Measurements from ENCODE around the gene SAP30BP. TPM values are rescaled to one million over a fixed set of nuclear protein-coding genes. Genes with fewer than 3 reads are reported as not detected.

The SAP30BP gene
- total RNA-seq, 1 experiment from 2014 or later, result 162 TPM

DNA sequence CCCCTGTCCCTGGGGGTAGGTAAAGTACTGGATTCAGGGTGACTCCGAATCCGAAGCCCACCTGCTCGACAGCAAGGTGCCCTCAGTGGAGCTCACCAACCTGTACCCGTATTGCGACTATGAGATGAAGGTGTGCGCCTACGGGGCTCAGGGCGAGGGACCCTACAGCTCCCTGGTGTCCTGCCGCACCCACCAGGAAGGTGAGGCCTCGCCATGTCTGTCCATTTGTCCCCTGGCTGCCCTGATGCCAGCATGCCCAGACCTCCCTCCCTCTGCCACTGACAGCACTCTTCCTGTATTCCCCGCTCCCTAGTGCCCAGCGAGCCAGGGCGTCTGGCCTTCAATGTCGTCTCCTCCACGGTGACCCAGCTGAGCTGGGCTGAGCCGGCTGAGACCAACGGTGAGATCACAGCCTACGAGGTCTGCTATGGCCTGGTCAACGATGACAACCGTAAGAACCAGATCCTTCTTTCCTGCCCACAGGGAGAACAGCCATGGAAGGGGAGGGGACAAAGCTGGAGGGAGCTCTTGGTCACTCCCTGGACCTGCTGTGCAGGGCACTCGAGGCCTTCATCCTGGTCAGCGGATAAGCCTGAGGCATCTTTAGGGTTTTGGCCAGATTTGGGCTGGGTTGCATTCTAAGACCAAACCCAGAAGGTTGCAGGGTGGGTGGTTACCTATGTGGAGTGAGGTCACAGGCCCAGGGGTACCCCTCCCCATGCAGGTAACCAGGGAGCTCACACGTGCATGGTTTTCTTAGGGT, 83.7 kb downstream of the SAP30BP start:
- no peak for DNase-seq (ENCODE audit: low spot score)
- in situ Hi-C loops (cut with HindIII; ENCODE audit: low sequenced_read_pairs), result no loop called here

DNA sequence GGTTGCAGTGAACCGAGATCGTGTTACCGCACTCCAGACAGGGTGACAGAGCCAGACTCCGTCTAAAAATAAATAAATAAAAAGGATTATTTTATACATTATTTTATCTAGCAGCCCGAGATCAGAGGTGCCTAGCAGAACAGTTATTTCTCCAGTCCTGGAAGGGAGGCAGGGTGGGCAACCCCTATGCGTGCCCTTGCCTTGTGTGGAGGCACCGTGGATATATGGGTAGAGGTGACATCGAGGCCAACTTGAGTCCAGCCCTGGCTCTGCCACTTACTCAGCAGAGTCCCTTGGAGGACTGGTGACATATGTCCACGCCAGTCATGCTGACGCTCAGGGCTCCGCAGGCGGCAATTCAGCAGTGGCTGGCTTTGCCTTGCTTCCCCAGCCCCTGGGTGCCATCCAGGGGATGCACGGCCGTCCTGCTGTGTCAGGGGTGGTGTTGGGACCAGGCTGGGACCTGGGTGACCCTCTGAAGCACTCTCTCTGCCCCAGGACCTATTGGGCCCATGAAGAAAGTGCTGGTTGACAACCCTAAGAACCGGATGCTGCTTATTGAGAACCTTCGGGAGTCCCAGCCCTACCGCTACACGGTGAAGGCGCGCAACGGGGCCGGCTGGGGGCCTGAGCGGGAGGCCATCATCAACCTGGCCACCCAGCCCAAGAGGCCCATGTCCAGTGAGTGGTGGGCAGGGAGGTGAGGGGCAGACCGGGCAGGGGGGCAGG, 84.7 kb downstream of the SAP30BP start:
- in situ Hi-C loops (cut with HindIII; ENCODE audit: low sequenced_read_pairs), result no loop called here
- no peak for DNase-seq (ENCODE audit: low spot score)

DNA sequence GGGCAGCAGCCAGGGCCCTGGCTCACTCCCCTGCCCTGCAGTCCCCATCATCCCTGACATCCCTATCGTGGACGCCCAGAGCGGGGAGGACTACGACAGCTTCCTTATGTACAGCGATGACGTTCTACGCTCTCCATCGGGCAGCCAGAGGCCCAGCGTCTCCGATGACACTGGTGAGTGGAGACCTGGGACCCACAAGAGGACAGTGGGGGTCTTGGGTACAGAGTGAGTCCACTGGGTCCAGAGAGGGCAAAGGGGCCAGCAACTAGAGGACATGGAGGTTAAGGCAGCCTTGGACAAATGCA, 85.2 kb downstream of the SAP30BP start:
- in situ Hi-C loops (cut with HindIII; ENCODE audit: low sequenced_read_pairs), result no loop called here
- DNase-seq (ENCODE audit: low spot score), result no peak

DNA sequence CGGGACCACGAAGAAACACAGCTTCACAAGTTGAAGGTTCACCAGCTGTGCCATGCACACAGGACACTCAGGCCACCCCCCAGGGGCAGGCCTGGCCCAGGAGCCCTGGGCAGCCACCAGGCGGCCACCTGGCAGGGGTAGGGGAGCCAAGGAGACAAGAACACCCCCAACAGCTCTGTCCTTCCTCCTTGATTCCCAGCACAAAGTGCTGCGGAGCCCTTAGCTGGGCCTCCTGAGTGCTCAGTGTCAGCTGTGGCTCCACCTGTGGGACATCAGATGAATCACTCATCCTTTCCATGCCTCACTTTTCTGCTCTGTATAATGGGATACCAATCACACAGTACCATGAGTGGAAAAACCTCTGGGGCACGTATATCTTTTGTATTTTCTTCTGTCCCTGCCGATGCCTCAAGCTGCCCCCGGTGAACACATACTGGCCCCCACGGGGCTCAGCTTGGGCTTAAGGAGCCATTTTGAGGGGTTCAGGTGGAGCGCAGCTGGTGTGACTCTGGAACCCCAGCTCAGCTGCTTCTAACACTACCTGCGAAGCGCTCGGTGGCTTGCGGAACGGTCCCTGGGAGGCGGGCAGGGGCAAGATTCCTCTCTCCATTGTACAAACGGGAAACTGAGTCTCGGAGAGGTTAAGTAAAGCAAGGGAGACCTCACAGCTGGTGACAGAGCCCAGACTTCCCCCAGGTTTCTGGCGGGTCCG, 85.8 kb downstream of the SAP30BP start:
- in situ Hi-C loops (cut with HindIII; ENCODE audit: low sequenced_read_pairs), result no loop called here
- DNase-seq (ENCODE audit: low spot score), result no peak

DNA sequence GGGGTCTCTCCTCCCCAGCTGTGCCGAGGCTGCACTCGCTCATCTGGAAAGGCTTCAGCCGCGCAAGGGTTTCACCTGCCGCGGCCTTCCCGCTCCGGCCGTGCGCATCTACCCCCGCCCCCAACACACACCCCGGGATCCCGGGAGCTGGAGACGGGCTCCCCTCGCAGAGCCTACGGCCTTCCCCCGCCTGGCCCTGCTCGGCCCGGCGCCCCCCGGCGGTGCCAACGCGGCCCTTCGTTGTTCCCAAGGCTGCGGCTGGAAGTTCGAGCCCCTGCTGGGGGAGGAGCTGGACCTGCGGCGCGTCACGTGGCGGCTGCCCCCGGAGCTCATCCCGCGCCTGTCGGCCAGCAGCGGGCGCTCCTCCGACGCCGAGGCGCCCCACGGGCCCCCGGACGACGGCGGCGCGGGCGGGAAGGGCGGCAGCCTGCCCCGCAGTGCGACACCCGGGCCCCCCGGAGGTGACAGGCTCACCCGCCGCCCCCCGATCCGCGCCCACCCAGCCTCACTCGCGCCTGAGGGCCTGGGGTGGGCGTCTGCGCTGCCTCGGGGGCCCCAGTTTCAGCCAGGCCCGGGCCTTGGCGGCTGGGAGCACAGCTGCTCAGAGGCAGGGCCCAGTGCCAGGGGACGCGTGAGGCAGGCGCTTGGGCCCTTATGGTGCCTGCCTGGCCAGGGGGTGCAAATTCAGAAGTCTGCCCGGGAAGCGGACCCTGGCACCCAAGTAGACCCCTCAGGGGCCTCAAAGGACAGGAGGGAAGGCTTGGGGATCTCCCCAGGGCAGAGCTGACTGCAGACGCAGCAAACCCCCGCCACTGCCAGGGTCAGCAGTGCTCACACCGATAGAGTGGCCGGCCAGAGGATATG, 86.6 kb downstream of the SAP30BP start:
- DNase-seq (ENCODE audit: low spot score), result peak; percentile 58
- in situ Hi-C loops (cut with HindIII; ENCODE audit: low sequenced_read_pairs), result no loop called here

DNA sequence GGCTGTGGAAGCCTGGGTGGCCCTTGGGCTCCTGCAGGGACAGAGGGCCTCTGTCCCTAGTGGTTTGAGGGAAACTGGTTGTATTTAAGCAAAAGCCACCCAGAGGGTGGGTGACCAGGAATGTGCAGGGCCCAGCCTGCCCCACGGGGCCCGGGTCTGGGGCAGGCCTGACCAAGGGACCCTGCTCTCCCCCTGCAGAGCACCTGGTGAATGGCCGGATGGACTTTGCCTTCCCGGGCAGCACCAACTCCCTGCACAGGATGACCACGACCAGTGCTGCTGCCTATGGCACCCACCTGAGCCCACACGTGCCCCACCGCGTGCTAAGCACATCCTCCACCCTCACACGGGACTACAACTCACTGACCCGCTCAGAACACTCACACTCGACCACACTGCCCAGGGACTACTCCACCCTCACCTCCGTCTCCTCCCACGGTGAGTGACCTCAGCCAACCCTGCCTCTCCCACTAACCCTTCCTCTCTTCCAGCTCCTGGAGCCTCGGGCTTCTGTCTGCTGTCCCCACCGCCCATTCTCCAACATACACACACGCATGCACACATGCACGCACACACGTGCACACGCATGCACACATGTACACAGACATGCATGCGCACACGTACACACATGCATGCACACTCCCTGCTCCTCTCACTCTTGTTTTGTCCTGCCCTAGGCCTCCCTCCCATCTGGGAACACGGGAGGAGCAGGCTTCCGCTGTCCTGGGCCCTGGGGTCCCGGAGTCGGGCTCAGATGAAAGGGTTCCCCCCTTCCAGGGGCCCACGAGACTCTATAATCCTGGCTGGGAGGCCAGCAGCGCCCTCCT, 87.5 kb downstream of the SAP30BP start:
- in situ Hi-C loops (cut with HindIII; ENCODE audit: low sequenced_read_pairs), result no loop called here
- no peak for DNase-seq (ENCODE audit: low spot score)

DNA sequence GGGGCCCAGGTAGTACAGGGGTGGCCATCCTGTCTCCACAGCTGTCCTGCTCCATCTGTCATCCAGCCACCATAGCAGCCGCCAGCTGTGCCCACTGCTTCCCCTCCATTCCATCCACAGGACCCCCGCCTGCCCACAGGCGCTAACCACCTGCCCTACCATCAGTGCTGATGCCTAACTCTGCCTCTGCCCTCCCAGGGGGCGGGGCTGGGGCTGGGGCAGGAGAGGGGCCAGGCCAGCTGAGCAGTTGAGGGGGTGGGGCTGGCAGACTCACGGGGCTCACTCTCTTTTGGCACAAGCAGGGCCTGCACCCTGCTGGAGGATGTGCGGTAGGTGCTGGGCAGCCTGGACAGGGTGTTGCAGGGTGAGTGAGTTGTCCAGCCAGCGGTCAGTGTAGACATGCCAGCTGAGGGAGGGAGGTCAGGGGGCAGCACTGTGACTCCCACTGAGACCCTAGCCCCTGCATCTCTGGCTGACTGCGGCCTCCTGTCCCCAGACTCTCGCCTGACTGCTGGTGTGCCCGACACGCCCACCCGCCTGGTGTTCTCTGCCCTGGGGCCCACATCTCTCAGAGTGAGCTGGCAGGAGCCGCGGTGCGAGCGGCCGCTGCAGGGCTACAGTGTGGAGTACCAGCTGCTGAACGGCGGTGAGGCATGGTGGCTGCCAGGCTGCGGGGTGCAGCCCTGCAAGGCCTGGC, 88.2 kb downstream of the SAP30BP start:
- DNase-seq (ENCODE audit: low spot score), result no peak
- in situ Hi-C loops (cut with HindIII; ENCODE audit: low sequenced_read_pairs), result no loop called here

DNA sequence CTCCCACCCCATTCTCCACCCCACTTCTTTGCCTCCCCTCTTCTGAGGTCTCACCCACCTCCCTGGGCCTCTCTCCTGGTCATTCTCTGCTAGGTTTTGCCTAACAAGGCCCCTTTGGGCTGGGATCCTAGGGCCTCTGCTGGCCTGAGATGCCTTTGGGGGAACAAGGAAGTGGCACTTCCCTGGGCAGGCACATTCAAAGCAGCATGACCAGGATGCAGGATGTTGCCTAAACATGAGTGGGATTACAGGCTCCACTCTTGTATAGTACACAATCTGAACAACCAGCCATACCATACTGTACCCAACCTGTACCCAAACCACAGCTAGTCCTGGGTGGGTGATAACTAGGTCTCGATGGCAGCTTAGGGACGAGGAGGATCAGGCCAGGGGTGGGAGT, 88.9 kb downstream of the SAP30BP start:
- in situ Hi-C loops (cut with HindIII; ENCODE audit: low sequenced_read_pairs), result no loop called here
- DNase-seq (ENCODE audit: low spot score), result no peak

DNA sequence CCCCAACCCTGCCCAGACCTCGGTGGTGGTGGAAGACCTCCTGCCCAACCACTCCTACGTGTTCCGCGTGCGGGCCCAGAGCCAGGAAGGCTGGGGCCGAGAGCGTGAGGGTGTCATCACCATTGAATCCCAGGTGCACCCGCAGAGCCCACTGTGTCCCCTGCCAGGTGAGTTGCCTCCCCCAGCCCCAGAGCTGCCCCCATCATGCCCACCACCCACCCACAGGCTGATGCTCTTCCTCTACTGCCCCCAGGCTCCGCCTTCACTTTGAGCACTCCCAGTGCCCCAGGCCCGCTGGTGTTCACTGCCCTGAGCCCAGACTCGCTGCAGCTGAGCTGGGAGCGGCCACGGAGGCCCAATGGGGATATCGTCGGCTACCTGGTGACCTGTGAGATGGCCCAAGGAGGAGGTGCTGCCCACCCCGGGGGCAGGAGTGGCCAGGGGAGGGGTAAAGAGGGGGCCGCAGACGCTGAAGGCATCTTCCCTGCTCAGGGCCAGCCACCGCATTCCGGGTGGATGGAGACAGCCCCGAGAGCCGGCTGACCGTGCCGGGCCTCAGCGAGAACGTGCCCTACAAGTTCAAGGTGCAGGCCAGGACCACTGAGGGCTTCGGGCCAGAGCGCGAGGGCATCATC, 89.4 kb downstream of the SAP30BP start:
- no peak for DNase-seq (ENCODE audit: low spot score)
- in situ Hi-C loops (cut with HindIII; ENCODE audit: low sequenced_read_pairs), result no loop called here

DNA sequence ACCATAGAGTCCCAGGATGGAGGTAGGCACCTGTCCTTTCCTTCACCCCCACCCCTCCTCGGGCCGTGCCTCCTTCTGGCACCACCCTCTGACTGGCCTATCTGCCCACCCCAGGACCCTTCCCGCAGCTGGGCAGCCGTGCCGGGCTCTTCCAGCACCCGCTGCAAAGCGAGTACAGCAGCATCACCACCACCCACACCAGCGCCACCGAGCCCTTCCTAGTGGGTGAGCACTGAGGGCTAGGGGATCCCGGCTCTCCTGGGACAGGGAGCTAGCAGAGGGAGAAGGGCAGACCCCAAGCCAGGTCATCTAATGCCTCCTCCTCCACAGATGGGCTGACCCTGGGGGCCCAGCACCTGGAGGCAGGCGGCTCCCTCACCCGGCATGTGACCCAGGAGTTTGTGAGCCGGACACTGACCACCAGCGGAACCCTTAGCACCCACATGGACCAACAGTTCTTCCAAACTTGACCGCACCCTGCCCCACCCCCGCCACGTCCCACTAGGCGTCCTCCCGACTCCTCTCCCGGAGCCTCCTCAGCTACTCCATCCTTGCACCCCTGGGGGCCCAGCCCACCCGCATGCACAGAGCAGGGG, 90.0 kb downstream of the SAP30BP start:
- DNase-seq (ENCODE audit: low spot score), result no peak
- in situ Hi-C loops (cut with HindIII; ENCODE audit: low sequenced_read_pairs), result no loop called here

Other genes with a start within 250 kb of the SAP30BP start
- gene TMEM94, start 210.7 kb upstream of the SAP30BP start, total RNA-seq (2014; rRNA removed; shearing (Covaris generic)), result 50.3 and 53.2 TPM in 2 replicates
- 11.6 and 11.8 TPM in 2 replicates for gene CASKIN2, start 151.8 kb upstream of the SAP30BP start, total RNA-seq (2014; rRNA removed; shearing (Covaris generic))
- gene TSEN54, start 150.8 kb upstream of the SAP30BP start, total RNA-seq (2014; rRNA removed; shearing (Covaris generic)), result 47.2 and 56.3 TPM in 2 replicates
- gene LLGL2, start 141.6 kb upstream of the SAP30BP start, total RNA-seq (2014; rRNA removed; shearing (Covaris generic)), result 28.9 and 37.8 TPM in 2 replicates
- gene MYO15B, start 79.5 kb upstream of the SAP30BP start, total RNA-seq (2014; rRNA removed; shearing (Covaris generic)), result 0.18 and 3.9 TPM in 2 replicates
- not detected in 2 replicates for gene SMIM5, start 33.9 kb upstream of the SAP30BP start, total RNA-seq (2014; rRNA removed; shearing (Covaris generic))
- 16.7 and 40.0 TPM in 2 replicates for gene RECQL5, start 184 bp upstream of the SAP30BP start, total RNA-seq (2014; rRNA removed; shearing (Covaris generic))
- gene ITGB4, start 54.1 kb downstream of the SAP30BP start, total RNA-seq (2014; rRNA removed; shearing (Covaris generic)), result 0.06 TPM in 1 of 2 replicates, not detected in the other
- 68.3 and 87.8 TPM in 2 replicates for gene GALK1, start 97.9 kb downstream of the SAP30BP start, total RNA-seq (2014; rRNA removed; shearing (Covaris generic))
- gene UNK, start 117.5 kb downstream of the SAP30BP start, total RNA-seq (2014; rRNA removed; shearing (Covaris generic)), result 19.1 and 19.6 TPM in 2 replicates
- 2.8 and 6.0 TPM in 2 replicates for gene UNC13D, start 177.1 kb downstream of the SAP30BP start, total RNA-seq (2014; rRNA removed; shearing (Covaris generic))
- gene WBP2, start 188.0 kb downstream of the SAP30BP start, total RNA-seq (2014; rRNA removed; shearing (Covaris generic)), result 18.6 and 18.7 TPM in 2 replicates
- gene TRIM47, start 211.2 kb downstream of the SAP30BP start, total RNA-seq (2014; rRNA removed; shearing (Covaris generic)), result 2.1 and 2.7 TPM in 2 replicates
- 37.5 and 41.7 TPM in 2 replicates for gene TRIM65, start 229.6 kb downstream of the SAP30BP start, total RNA-seq (2014; rRNA removed; shearing (Covaris generic))
- 102 and 134 TPM in 2 replicates for gene MRPL38, start 237.5 kb downstream of the SAP30BP start, total RNA-seq (2014; rRNA removed; shearing (Covaris generic))

All from G401 (cell line).